GM20000 (cell line): Measurements from ENCODE around the gene SDCCAG8.

ENCODE experiments used
- DNase-seq: peaks from one replicate; pipeline ENCODE4 v3.0.0; 2012; ENCODE audit warnings: low spot score
- CTCF ChIP-seq: IDR thresholded peaks from 2 replicates; pipeline ENCODE4 v1.5.1; 2012; ENCODE audit warnings: mild to moderate bottlenecking, control low read depth; ENCODE audit errors: extremely low read depth, missing control alignments

SDCCAG8 gene

GRCh38 chr1:243461700-243462099 lies 205.9 kb downstream of the SDCCAG8 start:
- TF ChIP-seq CTCF, result no peak
- no peak for DNase-seq

GRCh38 chr1:243462929-243463697 lies 207.3 kb downstream of the SDCCAG8 start:
- no peak for DNase-seq
- TF ChIP-seq CTCF, result no peak

- DNase-seq, result no peak
- TF ChIP-seq CTCF, result no peak
Measured at GRCh38 chr1:243465081-243465480, 209.2 kb downstream of the SDCCAG8 start.

- no peak for DNase-seq
- TF ChIP-seq CTCF, result no peak
Measured at GRCh38 chr1:243465738-243466137, 209.9 kb downstream of the SDCCAG8 start.

- TF ChIP-seq CTCF, result no peak
- DNase-seq, result no peak
Measured at GRCh38 chr1:243469497-243469896, 213.7 kb downstream of the SDCCAG8 start.

- no peak for DNase-seq
- no peak for TF ChIP-seq CTCF
Measured at GRCh38 chr1:243470502-243470901, 214.7 kb downstream of the SDCCAG8 start.

GRCh38 chr1:243471026-243471685 lies 215.3 kb downstream of the SDCCAG8 start:
- TF ChIP-seq CTCF, result no peak
- no peak for DNase-seq
